Superior temporal gyrus (tissue), 1 donor: Measurements from ENCODE around the gene PAMR1.
A peak's percentile ranks its signal among the peaks of the same experiment; 100 is the strongest.

ENCODE experiments used
- DNase-seq: peaks from one replicate; pipeline ENCODE4 v3.0.0-alpha.2; 2016; ENCODE audit errors: extremely low spot score

PAMR1 gene

DNA sequence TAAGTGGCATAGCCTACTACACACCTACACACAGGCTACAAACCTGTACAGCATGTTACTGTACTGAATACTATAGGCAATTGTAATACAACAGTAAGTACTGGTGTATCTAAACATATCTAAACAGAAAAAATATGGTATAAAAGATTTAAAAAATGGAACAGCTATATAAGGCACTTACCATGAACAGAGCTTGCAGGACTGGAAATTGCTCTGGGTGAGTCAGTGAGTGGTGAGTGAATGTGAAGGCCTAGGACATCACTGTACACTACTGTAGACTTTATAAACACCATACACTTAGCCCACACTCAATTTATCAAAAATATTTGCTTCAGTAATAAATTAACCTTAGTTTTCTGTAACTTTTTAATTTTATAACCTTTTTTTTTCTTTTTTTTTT is 24.7 kb downstream of the PAMR1 start:
- no peak for DNase-seq

DNA sequence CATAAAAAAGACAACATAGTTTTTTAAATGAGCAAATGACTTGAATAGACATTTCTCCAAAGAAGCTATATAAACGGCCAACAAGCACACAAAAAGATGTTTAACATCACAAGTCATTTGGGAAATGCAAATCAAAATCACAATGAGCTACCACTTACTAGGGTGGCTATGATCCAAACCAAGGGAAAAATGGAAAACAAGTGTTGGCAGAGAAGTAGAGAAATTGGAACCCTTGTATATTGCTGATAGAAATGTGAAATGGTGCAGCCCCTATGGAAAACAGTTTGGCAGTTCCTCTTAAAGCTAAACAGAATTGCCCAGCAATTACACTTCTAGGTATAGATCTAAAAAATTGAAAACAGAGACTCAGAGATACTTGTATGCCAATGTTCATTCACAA is 29.0 kb downstream of the PAMR1 start:
- DNase-seq: no peak

DNA sequence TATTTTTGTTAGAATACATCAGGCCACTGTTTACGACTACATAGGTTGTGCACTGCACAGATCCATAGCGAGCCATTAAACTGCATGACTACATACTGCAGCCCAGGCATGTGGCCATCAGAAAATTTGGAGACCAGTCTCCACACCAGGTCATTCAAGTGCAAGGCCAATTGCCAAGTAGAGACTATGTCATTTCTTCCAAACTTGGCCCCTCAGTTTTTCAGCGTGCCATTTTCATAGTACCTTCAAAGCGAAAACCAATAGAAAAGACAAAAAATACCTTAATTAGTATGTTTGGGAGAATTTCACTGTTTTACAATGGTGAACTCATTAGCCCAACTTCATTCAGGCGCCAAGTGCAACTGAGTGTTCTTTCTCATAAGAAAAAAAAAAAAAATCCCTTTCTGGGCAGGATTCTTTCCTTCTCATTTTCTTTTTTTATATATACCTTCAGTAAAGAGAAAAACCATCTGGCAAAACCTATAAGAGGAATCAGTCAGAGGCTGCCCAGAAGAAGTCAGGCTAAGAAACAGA is 30.4 kb downstream of the PAMR1 start:
- no peak for DNase-seq

DNA sequence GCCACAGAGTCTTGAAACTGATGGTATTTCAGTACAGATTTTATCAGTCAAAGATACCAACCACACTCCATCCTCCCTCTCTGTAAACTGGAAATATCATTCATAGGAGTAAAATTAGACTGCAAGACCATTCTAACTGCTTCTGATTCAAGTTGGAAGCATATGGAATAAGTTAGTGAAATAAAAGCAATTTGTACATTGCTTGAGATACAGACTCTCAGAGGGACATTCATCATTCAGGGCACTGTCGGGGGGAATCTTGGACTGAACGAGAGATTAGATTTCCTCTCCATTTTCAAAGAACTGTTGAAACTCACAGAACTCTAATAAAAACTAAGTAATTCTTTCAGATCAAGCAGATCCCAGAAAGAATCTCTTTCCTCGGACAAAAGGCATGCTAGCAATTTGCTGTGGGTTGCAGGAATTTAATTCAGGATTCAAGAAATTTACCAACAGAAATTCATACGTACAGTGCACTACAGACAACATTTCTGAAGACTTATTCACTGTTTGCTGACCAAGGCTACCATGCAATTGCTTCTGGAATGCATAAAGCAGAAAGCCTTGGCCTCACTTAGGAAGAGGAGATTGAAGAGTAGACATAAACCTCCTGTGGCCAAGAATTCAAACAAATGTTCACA is 34.1 kb downstream of the PAMR1 start:
- no peak for DNase-seq

GRCh38 chr11:35488117-35488516 is 37.3 kb downstream of the PAMR1 start:
- DNase-seq: no peak

- no peak for DNase-seq
Measured at GRCh38 chr11:35487532-35488078, 37.8 kb downstream of the PAMR1 start.

GRCh38 chr11:35486934-35487333 is 38.5 kb downstream of the PAMR1 start:
- DNase-seq: no peak

- no peak for DNase-seq
Measured at GRCh38 chr11:35486446-35486845, 39.0 kb downstream of the PAMR1 start.

DNA sequence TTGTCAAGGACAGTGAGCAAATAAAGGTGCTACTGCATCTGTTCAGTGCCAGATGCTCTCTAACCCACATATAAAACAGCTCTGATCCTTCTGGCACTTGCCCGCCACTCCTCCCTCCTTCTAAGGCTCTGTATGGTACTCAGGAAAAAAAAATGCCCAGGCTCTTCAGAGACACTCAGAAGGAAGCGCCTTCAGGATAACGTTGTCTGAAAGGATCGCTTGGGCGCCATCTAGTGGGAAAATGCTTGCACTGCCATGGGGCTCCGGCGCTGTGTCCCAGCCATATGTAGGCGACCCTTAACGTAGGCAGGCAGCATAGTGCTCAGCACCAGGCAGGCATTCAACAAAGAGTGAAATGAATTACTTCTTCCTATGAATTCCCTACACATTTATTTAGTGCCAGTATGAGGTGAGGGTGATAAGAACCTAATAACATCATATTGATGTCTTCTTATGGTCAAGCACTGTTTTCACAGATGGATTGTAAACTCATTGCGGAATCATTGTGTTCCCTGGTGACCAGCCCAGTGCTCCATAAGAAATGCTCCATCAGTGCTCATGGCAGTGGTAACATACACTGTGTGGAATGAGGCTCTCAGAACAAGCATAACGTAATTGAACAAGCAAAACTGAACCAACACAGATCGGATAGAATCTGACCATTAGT is 39.6 kb downstream of the PAMR1 start:
- peak; percentile 94 for DNase-seq

DNA sequence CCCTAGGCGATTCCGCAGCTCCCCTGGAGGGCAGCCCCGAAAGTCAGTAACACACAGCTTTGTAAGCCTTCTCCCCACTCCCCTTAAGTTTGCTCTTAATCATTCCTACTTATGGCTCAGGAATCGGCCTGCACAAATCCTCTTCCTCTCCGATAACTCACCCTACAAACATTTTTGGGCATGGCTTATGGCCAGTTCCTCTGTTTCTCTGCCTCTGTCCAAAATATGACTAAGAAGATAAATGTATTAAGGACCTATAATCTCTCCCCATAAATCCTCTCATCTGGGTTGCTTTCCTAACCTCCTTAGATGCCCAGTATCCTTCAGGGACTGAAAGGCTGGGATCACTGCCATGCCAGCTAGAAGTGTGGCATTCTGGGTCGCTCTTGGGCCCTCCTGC is 41.0 kb downstream of the PAMR1 start:
- DNase-seq: no peak

DNA sequence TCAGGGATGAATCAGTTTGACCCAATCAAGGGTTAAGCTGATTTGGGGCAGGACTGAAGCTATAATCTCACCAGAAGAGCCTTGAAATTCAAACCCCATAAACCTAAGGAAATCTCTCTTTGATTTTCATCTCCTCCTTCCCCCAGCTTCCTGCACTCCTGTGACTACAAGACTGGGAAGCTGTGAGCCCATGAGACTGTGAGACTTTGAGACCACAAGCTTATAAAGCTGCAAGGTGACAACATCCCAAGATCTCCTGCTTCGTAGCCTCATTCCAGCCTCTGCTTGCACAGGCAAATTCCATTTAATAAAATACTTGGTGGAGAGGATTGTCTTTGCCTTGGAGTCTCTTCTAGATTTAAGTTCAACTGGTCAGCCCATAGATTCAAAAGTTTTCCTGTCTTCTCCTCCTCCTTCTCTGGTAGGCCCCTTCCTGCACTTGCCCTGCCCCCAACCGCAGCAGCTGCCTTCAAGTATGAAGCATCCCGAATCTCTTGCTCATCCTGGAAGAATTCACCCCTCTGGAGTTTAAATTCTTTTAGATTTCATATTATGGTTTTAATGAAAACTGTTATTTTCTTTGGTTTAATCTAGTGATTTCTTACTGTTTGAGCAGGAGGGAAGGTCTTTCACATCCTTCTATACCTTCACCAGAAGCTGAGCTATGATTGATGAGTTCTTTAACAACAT is 42.1 kb downstream of the PAMR1 start:
- no peak for DNase-seq

DNA sequence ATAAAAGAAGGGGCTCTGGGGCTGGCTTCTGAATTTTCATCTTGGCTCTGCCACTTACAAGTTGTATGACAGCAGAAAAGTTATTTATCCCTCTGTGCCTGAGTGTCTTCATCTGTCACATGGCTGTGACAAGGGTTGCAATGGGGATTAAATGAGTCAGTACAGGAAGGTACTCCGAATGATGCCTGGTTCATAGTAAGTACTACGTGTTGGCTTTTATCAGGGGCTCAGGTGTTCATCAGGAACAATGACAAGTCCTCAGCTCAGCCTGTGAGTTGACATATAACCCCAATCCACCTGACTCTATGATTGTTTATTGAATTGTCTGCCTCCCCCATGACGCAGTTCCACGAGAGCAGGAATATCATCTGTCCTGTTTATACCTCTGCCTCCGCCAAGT is 45.7 kb downstream of the PAMR1 start:
- no peak for DNase-seq

- DNase-seq: peak; percentile 56
Measured at GRCh38 chr11:35478471-35479091, 46.8 kb downstream of the PAMR1 start.

- DNase-seq: peak; percentile 47
Measured at GRCh38 chr11:35477901-35478300, 47.5 kb downstream of the PAMR1 start.

- no peak for DNase-seq
Measured at GRCh38 chr11:35474688-35475087, 50.7 kb downstream of the PAMR1 start.

DNA sequence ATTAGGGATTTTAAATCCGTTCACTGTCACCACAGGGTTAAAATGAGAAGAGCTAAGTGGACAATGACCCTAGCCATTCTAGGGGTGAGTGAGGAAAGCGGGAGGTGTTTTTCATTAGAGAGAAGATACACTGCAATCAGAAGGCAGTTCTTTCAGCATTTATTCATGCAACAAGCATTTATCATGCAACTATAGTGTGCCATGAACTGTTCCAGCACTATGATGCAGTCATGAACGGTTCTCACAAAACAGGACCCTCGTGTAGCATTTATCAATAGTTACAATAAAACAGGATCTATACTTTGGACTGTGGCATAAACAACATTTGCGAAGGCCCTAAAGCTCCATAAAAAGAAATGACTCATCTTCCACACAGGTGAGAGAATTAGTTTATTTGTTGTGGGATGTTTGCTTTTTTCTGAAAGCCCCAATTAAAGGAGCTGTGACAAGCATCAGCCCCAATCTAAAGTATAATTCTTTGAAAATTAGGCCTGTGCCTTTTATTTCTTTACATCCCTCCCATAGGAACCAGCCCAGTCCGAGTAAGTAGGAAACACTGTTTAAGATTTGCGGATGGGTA is 51.5 kb downstream of the PAMR1 start:
- DNase-seq: no peak

DNA sequence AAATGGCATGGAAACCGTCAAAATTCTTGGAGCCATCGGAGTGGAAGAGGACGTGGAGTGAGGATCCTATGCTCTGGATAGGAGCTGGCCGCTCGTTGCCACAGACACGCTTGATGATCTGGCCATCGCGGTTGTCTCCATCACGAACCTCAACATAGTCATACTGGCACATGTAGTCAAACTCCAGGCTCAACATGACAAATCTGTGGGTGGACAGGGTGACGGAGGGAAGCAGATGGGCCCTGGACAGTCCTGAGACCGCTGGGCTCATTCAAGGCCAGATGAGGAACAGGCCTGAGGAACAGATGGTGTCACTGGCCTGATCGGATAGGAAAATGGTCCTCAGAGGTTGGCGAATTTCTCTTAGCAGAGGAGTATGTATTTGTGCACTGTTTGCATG is 54.8 kb downstream of the PAMR1 start:
- no peak for DNase-seq

- no peak for DNase-seq
Measured at GRCh38 chr11:35466058-35466457, 59.4 kb downstream of the PAMR1 start.

GRCh38 chr11:35464308-35464707 is 61.1 kb downstream of the PAMR1 start:
- no peak for DNase-seq

DNA sequence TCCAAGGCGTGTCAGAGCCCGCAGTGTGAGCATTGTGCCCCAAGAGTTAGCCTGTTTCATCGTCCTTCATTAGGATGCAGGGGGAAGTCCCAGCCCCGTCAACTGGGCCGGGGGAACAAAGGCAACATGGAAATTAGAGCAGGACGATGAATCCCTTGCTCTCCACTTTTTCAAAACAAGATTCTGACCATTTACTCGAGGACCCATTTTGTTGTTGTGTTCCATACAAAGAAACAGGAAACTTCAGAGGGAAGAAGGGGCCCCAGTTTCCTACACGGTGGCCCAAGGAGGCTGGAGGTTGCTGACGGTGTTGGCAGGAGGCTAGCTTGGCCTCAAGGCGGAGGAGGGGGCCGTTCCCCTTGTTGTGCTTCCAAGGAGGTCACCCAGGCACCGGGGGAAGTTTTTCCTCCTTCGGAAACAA is 62.1 kb downstream of the PAMR1 start:
- no peak for DNase-seq

DNA sequence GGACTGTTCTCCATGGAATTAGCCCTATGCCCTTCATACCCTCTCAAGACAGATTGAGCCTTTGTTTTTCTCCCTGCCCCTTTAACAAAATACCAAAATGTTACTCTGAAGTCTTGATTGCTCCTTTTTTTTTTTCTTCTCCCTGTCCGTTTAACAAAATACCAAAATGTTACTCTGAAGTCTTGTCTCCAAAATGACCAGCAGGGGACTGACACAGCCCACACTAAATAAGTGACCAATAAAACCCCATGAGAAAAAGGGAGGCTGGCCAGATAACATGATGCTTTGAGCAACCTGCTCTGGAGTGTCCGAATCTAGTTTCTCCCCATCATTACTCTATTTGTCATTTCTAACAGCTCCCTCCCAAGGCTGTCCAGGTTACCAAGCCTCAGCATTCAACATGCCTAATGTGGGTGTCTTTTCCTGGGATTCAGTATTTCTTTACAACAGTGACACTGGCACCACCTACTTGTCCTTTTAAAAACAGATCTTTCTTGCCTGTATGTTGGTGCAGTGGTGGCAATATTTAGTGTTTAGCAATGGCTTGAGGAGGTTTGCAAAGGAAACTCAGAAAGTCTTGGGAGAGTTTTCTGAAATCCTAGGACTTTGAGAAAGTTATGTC is 63.4 kb downstream of the PAMR1 start:
- DNase-seq: no peak
